Panc1 (cell line): ENCODE results near the gene DPP7.

ENCODE experiments used
- SIN3A ChIP-seq: IDR thresholded peaks from 2 replicates; pipeline ENCODE4 v1.6.1; 2012; ENCODE audit warnings: low read depth, mild to moderate bottlenecking, low read length, moderate library complexity, borderline replicate concordance; ENCODE audit not compliant: insufficient read depth
- TCF7L2 ChIP-seq: IDR thresholded peaks from 2 replicates; pipeline ENCODE4 v1.6.1; 2011; ENCODE audit warnings: mild to moderate bottlenecking, low read depth, low read length, inconsistent platforms
- TF ChIP-seq, protein P1 (sequence below): fragments of 450-650 bp; IDR thresholded peaks from 2 replicates; pipeline ENCODE4 v1.5.1; 2017; ENCODE audit warnings: mild to moderate bottlenecking

DNA sequence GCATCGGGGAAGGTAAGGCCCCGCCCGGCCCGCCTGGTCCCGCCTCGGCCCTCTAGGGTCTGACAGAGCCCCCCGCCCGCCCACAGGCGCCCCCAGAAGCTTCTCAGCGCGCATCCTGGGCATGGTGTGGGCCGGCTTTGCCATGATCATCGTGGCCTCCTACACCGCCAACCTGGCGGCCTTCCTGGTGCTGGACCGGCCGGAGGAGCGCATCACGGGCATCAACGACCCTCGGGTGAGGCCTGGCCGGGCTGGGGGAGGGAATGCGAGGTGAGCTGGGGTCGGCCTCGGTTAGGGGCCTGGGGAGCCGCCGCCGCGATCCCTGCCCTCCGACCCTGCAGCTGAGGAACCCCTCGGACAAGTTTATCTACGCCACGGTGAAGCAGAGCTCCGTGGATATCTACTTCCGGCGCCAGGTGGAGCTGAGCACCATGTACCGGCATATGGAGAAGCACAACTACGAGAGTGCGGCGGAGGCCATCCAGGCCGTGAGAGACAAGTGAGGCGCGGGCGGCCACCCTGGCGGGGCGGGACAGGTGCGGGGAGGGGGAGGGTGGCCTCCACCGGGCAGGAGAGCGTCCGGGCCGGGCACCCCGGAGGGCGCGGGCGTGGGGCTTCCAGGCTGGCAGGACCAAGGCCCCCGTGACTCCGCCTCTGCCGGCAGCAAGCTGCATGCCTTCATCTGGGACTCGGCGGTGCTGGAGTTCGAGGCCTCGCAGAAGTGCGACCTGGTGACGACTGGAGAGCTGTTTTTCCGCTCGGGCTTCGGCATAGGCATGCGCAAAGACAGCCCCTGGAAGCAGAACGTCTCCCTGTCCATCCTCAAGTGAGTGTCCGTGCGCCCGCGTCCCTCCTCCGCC is 48.2 kb upstream of the DPP7 start:
- TF ChIP-seq SIN3A: no peak
- TF ChIP-seq, protein P1, sequence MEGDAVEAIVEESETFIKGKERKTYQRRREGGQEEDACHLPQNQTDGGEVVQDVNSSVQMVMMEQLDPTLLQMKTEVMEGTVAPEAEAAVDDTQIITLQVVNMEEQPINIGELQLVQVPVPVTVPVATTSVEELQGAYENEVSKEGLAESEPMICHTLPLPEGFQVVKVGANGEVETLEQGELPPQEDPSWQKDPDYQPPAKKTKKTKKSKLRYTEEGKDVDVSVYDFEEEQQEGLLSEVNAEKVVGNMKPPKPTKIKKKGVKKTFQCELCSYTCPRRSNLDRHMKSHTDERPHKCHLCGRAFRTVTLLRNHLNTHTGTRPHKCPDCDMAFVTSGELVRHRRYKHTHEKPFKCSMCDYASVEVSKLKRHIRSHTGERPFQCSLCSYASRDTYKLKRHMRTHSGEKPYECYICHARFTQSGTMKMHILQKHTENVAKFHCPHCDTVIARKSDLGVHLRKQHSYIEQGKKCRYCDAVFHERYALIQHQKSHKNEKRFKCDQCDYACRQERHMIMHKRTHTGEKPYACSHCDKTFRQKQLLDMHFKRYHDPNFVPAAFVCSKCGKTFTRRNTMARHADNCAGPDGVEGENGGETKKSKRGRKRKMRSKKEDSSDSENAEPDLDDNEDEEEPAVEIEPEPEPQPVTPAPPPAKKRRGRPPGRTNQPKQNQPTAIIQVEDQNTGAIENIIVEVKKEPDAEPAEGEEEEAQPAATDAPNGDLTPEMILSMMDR: no peak; the same call in 1 of the 2 replicates
- no peak for TF ChIP-seq TCF7L2
